ENCODE results near the gene TMEM156. TPM values are rescaled to one million over a fixed set of nuclear protein-coding genes. Genes with fewer than 3 reads are reported as not detected.

TMEM156 gene
- total and polyA plus RNA-seq, 2 experiments from 2014 or later = not detected

DNA sequence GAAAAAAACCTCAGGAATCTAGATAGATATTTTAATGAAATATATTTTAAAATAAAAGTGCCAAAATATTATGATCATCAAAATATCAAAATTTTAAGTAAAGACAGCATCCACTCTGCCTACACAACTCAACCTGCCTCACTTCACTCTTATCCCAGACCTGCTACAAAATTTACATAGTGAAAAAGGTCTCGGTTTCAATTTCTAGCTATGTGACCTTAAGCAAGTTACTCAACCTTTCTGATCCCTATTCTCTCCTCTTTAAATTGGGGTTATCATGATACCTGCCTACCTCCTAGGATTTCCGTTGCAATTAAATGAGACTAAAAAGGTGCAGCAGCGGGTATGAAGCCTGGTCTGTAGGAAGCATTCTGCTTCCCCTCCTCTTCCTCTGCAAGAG is 91.7 kb downstream of the TMEM156 start:
- H3K27ac Mint-ChIP-seq = no peak overlapping the region

More for the DNA sequence above, 91.7 kb downstream of the TMEM156 start:
- Histone ChIP-seq H3K4me3 (no peak overlapping the region), H3K4me1 (ENCODE audit: insufficient read depth) (no peaks in the 10 kb centered on the region), H3F3A (replicated peaks; ENCODE audit: low read depth) (no peaks in the 10 kb centered on the region), H3K9me2 (ENCODE audit: insufficient read depth) (no peaks in the 10 kb centered on the region), H3K27me3 (ENCODE audit: insufficient read depth) (no peaks in the 10 kb centered on the region), H3K36me3 (ENCODE audit: insufficient read depth) (no peaks in the 10 kb centered on the region), H3K27ac (ENCODE audit: low read depth) (no peak overlapping the region), H3K4me2 (no peak overlapping the region), H4K20me1 (replicated peaks; ENCODE audit: insufficient read depth) (no peaks in the 10 kb centered on the region; the same call in 1 of the 2 replicates), H2AFZ (no peak overlapping the region), H3K79me2 (replicated peaks; ENCODE audit: insufficient read depth) (no peaks in the 10 kb centered on the region)
- Mint-ChIP-seq H3K36me3 (ENCODE audit: low read depth) (no peaks in the 10 kb centered on the region), H3K4me3 (no peak overlapping the region), H3K27me3 (ENCODE audit: insufficient read depth, low read depth, poor library complexity) (peaks cover 2% of the 10 kb centered on the region), H3K4me1 (peaks cover 6% of the 10 kb centered on the region; the same call in 1 of the 3 replicates), H3K9me3 (no peaks in the 10 kb centered on the region)
- no peak for ATAC-seq
- TF ChIP-seq ZNF114 (CRISPR knock-in tag; IDR thresholded peaks at IDR 0.05) = no peak
- TF ChIP-seq, protein P1, sequence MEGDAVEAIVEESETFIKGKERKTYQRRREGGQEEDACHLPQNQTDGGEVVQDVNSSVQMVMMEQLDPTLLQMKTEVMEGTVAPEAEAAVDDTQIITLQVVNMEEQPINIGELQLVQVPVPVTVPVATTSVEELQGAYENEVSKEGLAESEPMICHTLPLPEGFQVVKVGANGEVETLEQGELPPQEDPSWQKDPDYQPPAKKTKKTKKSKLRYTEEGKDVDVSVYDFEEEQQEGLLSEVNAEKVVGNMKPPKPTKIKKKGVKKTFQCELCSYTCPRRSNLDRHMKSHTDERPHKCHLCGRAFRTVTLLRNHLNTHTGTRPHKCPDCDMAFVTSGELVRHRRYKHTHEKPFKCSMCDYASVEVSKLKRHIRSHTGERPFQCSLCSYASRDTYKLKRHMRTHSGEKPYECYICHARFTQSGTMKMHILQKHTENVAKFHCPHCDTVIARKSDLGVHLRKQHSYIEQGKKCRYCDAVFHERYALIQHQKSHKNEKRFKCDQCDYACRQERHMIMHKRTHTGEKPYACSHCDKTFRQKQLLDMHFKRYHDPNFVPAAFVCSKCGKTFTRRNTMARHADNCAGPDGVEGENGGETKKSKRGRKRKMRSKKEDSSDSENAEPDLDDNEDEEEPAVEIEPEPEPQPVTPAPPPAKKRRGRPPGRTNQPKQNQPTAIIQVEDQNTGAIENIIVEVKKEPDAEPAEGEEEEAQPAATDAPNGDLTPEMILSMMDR (conservative IDR thresholded peaks at IDR 0.05; ENCODE audit: low read depth in 2 of 2) = no peak
- no peak for TF ChIP-seq EZH2 (IDR thresholded peaks at IDR 0.05; ENCODE audit: low read depth, unreplicated experiment)
- TF ChIP-seq, protein P2, sequence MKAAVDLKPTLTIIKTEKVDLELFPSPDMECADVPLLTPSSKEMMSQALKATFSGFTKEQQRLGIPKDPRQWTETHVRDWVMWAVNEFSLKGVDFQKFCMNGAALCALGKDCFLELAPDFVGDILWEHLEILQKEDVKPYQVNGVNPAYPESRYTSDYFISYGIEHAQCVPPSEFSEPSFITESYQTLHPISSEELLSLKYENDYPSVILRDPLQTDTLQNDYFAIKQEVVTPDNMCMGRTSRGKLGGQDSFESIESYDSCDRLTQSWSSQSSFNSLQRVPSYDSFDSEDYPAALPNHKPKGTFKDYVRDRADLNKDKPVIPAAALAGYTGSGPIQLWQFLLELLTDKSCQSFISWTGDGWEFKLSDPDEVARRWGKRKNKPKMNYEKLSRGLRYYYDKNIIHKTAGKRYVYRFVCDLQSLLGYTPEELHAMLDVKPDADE (IDR thresholded peaks at IDR 0.05) = no peak
- TF ChIP-seq EZH2phosphoT487 (IDR thresholded peaks at IDR 0.05; ENCODE audit: unreplicated experiment) = no peak
- TF ChIP-seq, protein P3, sequence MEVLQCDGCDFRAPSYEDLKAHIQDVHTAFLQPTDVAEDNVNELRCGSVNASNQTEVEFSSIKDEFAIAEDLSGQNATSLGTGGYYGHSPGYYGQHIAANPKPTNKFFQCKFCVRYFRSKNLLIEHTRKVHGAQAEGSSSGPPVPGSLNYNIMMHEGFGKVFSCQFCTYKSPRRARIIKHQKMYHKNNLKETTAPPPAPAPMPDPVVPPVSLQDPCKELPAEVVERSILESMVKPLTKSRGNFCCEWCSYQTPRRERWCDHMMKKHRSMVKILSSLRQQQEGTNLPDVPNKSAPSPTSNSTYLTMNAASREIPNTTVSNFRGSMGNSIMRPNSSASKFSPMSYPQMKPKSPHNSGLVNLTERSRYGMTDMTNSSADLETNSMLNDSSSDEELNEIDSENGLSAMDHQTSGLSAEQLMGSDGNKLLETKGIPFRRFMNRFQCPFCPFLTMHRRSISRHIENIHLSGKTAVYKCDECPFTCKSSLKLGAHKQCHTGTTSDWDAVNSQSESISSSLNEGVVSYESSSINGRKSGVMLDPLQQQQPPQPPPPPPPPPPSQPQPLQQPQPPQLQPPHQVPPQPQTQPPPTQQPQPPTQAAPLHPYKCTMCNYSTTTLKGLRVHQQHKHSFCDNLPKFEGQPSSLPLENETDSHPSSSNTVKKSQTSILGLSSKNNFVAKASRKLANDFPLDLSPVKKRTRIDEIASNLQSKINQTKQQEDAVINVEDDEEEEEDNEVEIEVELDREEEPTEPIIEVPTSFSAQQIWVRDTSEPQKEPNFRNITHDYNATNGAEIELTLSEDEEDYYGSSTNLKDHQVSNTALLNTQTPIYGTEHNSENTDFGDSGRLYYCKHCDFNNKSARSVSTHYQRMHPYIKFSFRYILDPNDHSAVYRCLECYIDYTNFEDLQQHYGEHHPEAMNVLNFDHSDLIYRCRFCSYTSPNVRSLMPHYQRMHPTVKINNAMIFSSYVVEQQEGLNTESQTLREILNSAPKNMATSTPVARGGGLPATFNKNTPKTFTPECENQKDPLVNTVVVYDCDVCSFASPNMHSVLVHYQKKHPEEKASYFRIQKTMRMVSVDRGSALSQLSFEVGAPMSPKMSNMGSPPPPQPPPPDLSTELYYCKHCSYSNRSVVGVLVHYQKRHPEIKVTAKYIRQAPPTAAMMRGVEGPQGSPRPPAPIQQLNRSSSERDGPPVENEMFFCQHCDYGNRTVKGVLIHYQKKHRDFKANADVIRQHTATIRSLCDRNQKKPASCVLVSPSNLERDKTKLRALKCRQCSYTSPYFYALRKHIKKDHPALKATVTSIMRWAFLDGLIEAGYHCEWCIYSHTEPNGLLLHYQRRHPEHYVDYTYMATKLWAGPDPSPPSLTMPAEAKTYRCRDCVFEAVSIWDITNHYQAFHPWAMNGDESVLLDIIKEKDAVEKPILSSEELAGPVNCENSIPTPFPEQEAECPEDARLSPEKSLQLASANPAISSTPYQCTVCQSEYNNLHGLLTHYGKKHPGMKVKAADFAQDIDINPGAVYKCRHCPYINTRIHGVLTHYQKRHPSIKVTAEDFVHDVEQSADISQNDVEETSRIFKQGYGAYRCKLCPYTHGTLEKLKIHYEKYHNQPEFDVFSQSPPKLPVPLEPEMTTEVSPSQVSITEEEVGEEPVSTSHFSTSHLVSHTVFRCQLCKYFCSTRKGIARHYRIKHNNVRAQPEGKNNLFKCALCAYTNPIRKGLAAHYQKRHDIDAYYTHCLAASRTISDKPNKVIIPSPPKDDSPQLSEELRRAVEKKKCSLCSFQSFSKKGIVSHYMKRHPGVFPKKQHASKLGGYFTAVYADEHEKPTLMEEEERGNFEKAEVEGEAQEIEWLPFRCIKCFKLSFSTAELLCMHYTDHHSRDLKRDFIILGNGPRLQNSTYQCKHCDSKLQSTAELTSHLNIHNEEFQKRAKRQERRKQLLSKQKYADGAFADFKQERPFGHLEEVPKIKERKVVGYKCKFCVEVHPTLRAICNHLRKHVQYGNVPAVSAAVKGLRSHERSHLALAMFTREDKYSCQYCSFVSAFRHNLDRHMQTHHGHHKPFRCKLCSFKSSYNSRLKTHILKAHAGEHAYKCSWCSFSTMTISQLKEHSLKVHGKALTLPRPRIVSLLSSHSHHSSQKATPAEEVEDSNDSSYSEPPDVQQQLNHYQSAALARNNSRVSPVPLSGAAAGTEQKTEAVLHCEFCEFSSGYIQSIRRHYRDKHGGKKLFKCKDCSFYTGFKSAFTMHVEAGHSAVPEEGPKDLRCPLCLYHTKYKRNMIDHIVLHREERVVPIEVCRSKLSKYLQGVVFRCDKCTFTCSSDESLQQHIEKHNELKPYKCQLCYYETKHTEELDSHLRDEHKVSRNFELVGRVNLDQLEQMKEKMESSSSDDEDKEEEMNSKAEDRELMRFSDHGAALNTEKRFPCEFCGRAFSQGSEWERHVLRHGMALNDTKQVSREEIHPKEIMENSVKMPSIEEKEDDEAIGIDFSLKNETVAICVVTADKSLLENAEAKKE (CRISPR knock-in tag; IDR thresholded peaks at IDR 0.05) = no peak
- TF ChIP-seq, protein P4, sequence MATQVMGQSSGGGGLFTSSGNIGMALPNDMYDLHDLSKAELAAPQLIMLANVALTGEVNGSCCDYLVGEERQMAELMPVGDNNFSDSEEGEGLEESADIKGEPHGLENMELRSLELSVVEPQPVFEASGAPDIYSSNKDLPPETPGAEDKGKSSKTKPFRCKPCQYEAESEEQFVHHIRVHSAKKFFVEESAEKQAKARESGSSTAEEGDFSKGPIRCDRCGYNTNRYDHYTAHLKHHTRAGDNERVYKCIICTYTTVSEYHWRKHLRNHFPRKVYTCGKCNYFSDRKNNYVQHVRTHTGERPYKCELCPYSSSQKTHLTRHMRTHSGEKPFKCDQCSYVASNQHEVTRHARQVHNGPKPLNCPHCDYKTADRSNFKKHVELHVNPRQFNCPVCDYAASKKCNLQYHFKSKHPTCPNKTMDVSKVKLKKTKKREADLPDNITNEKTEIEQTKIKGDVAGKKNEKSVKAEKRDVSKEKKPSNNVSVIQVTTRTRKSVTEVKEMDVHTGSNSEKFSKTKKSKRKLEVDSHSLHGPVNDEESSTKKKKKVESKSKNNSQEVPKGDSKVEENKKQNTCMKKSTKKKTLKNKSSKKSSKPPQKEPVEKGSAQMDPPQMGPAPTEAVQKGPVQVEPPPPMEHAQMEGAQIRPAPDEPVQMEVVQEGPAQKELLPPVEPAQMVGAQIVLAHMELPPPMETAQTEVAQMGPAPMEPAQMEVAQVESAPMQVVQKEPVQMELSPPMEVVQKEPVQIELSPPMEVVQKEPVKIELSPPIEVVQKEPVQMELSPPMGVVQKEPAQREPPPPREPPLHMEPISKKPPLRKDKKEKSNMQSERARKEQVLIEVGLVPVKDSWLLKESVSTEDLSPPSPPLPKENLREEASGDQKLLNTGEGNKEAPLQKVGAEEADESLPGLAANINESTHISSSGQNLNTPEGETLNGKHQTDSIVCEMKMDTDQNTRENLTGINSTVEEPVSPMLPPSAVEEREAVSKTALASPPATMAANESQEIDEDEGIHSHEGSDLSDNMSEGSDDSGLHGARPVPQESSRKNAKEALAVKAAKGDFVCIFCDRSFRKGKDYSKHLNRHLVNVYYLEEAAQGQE (IDR thresholded peaks at IDR 0.05; ENCODE audit: unreplicated experiment) = no peak
- no peak for TF ChIP-seq ZNF331 (CRISPR knock-in tag; IDR thresholded peaks at IDR 0.05; ENCODE audit: low read depth)
- TF ChIP-seq CREB1 (CRISPR knock-in tag; IDR thresholded peaks at IDR 0.05; ENCODE audit: low read depth) = no peak
- TF ChIP-seq NANOG (IDR thresholded peaks at IDR 0.05; ENCODE audit: borderline replicate concordance) = no peak
- TF ChIP-seq POLR2AphosphoS5 (IDR thresholded peaks at IDR 0.05; ENCODE audit: low read depth) = no peak
- no peak for TF ChIP-seq JUNB (IDR thresholded peaks at IDR 0.05; ENCODE audit: unreplicated experiment)
- no peak for TF ChIP-seq STAT1 (IDR thresholded peaks at IDR 0.05; ENCODE audit: unreplicated experiment)
- DNase-seq (ENCODE audit: low spot score) = no peak
